Liver (tissue), 3 donors: ENCODE measurements around the gene GABARAP.

Experiments
- EGR1 ChIP-seq, 2 donors: IDR thresholded peaks; 2 replicates each; pipeline ENCODE4 v1.6.1; 2016 to 2018; ENCODE audit warnings: antibody characterized with exemption in 2 of 2, low read depth in 2 of 2
- GABPA ChIP-seq, 2 donors: IDR thresholded peaks in 1 of 2; conservative IDR thresholded peaks in 1 of 2; 2 replicates each; pipeline ENCODE4 v1.6.1; 2016; ENCODE audit warnings: antibody characterized with exemption in 2 of 2, mild to moderate bottlenecking in 1 of 2, moderate library complexity in 1 of 2
- RAD21 ChIP-seq, 2 donors: IDR thresholded peaks; 2 replicates each; pipeline ENCODE4 v1.6.1; 2016; ENCODE audit warnings: antibody characterized with exemption in 2 of 2, mild to moderate bottlenecking in 2 of 2
- RXRA ChIP-seq, 2 donors: IDR thresholded peaks; 2 replicates each; pipeline ENCODE4 v1.6.1; 2017 to 2018; ENCODE audit warnings: antibody characterized with exemption in 2 of 2, mild to moderate bottlenecking in 1 of 2
- SP1 ChIP-seq: IDR thresholded peaks from 2 replicates; pipeline ENCODE4 v1.6.1; 2018; ENCODE audit warnings: antibody characterized with exemption, mild to moderate bottlenecking
- TF ChIP-seq, protein P1 (sequence below): fragments of 150-350 bp; IDR thresholded peaks from 2 replicates; pipeline ENCODE4 v1.5.1; 2017; ENCODE audit warnings: improper control_type of control experiment, low read depth, low read length; ENCODE audit not compliant: missing input control
- TF ChIP-seq, protein P2 (sequence below): IDR thresholded peaks from 2 replicates; pipeline ENCODE4 v1.6.1; 2016; ENCODE audit warnings: antibody characterized with exemption
- TF ChIP-seq, protein P3 (sequence below): IDR thresholded peaks from 2 replicates; pipeline ENCODE4 v1.6.1; 2016; ENCODE audit warnings: antibody characterized with exemption, mild to moderate bottlenecking
- donor health status: healthy.
- donor health status: healthy.

DNA sequence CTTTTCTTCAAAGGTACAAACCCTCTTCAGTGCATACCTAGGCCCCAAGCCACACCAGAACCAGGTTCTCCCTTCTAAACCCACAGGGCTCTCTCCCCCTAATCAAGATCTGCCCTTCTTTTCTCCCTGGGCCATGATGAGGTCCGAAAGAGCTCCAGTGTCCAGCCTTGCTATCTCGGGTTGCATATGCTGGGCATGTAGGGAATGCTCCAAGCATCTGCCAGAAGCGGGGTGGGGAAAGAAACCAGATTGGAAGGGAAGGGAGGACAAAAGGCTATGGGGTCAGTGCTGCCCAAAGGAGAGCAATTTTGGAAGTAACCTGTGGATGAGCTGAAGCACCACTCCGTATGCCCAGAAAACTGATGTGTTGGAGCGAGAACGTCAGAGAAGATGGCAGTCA is 7.0 kb upstream of the GABARAP start:
- TF ChIP-seq, protein P1, sequence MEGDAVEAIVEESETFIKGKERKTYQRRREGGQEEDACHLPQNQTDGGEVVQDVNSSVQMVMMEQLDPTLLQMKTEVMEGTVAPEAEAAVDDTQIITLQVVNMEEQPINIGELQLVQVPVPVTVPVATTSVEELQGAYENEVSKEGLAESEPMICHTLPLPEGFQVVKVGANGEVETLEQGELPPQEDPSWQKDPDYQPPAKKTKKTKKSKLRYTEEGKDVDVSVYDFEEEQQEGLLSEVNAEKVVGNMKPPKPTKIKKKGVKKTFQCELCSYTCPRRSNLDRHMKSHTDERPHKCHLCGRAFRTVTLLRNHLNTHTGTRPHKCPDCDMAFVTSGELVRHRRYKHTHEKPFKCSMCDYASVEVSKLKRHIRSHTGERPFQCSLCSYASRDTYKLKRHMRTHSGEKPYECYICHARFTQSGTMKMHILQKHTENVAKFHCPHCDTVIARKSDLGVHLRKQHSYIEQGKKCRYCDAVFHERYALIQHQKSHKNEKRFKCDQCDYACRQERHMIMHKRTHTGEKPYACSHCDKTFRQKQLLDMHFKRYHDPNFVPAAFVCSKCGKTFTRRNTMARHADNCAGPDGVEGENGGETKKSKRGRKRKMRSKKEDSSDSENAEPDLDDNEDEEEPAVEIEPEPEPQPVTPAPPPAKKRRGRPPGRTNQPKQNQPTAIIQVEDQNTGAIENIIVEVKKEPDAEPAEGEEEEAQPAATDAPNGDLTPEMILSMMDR: no peak
- TF ChIP-seq EGR1 (IDR thresholded peaks at IDR 0.05; ENCODE audit: low read depth in 2 of 2): no peak
- no peak for TF ChIP-seq GABPA (IDR thresholded peaks at IDR 0.05 in 1 of 2, conservative IDR thresholded peaks at IDR 0.05 in 1 of 2)
- TF ChIP-seq RAD21 (IDR thresholded peaks at IDR 0.05): no peak
- TF ChIP-seq, protein P2, sequence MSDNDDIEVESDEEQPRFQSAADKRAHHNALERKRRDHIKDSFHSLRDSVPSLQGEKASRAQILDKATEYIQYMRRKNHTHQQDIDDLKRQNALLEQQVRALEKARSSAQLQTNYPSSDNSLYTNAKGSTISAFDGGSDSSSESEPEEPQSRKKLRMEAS: no peak
- TF ChIP-seq SP1: no peak
- TF ChIP-seq, protein P3, sequence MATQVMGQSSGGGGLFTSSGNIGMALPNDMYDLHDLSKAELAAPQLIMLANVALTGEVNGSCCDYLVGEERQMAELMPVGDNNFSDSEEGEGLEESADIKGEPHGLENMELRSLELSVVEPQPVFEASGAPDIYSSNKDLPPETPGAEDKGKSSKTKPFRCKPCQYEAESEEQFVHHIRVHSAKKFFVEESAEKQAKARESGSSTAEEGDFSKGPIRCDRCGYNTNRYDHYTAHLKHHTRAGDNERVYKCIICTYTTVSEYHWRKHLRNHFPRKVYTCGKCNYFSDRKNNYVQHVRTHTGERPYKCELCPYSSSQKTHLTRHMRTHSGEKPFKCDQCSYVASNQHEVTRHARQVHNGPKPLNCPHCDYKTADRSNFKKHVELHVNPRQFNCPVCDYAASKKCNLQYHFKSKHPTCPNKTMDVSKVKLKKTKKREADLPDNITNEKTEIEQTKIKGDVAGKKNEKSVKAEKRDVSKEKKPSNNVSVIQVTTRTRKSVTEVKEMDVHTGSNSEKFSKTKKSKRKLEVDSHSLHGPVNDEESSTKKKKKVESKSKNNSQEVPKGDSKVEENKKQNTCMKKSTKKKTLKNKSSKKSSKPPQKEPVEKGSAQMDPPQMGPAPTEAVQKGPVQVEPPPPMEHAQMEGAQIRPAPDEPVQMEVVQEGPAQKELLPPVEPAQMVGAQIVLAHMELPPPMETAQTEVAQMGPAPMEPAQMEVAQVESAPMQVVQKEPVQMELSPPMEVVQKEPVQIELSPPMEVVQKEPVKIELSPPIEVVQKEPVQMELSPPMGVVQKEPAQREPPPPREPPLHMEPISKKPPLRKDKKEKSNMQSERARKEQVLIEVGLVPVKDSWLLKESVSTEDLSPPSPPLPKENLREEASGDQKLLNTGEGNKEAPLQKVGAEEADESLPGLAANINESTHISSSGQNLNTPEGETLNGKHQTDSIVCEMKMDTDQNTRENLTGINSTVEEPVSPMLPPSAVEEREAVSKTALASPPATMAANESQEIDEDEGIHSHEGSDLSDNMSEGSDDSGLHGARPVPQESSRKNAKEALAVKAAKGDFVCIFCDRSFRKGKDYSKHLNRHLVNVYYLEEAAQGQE: no peak
- no peak for TF ChIP-seq RXRA (IDR thresholded peaks at IDR 0.05)
